Astrocyte (in vitro differentiated cells and primary cell): Measurements from ENCODE around the gene ST13.

Experiments
- CTCF ChIP-seq: IDR thresholded peaks from 2 replicates; pipeline ENCODE4 v1.5.1; 2011; ENCODE audit warnings: low read depth, mild to moderate bottlenecking, inconsistent platforms, low read length, moderate library complexity; ENCODE audit not compliant: insufficient read depth
- EZH2 ChIP-seq: IDR thresholded peaks from 2 replicates; pipeline ENCODE4 v1.6.1; 2012; ENCODE audit warnings: mild to moderate bottlenecking, low read length, inconsistent platforms; ENCODE audit not compliant: insufficient read depth

- TF ChIP-seq CTCF = no peak
- no peak for TF ChIP-seq EZH2
Observed at GRCh38 chr22:40817737-40818136, 38.7 kb downstream of the ST13 start.
